GM12878 (cell line): Measurements from ENCODE around the gene FAM81B. TPM values are rescaled to one million over a fixed set of nuclear protein-coding genes. Genes with fewer than 3 reads are reported as not detected.

Experiments used
- ATAC-seq: fragments of 200-7000 bp; cut with Tn5 transposase; 3 replicates; pipeline ENCODE4 v1.9.1; 2020; ENCODE audit warnings: mild to moderate bottlenecking, moderate library complexity
- BruUV-seq: library from RNA; stranded (reverse); fragments of 400-500 nt; replicated peaks from 2 replicates; lab custom pipeline; 2021; lab: Mats Ljungman, UMichigan
- CTCF ChIA-PET: fragments of 300-600 bp; sonication (Branson Sonifier 250); formaldehyde crosslinking; extraction: SDS; loops from one replicate; lab custom pipeline; 2021; ENCODE audit warnings: inconsistent platforms; lab: Yijun Ruan, JAX
- POLR2A ChIA-PET: fragments of 350-600 bp; formaldehyde crosslinking; extraction: SDS; loops from one replicate; lab custom pipeline; 2021; ENCODE audit warnings: inconsistent platforms; lab: Charles Lee
- RAD21 ChIA-PET: fragments of 300-600 bp; sonication (Branson Sonifier 250); formaldehyde crosslinking; loops from one replicate; lab custom pipeline; 2023; ENCODE audit warnings: antibody characterized with exemption; ENCODE audit not compliant: unreplicated experiment; lab: Charles Lee
- SMC1A ChIA-PET: fragments of 300-600 bp; sonication (Branson Sonifier 250); formaldehyde crosslinking; loops from one replicate; lab custom pipeline; 2023; ENCODE audit not compliant: unreplicated experiment, uncharacterized antibody; lab: Charles Lee
- DNase-seq: peaks from one replicate; pipeline ENCODE4 v3.0.0-alpha.2; 2011; ENCODE audit warnings: low read depth, low spot score
- FAIRE-seq: peaks from 3 replicates; lab custom pipeline; 2011; peaks lifted over from hg19 to GRCh38; lab: Jason Lieb, UNC
- H2AFZ ChIP-seq: 2 replicates; pipeline ENCODE4 v1.6.0; 2011; ENCODE audit warnings: low read depth, low read length, control low read depth; ENCODE audit not compliant: control insufficient read depth
- H3K27ac ChIP-seq: 2 replicates; pipeline ENCODE4 v1.5.1; 2011; ENCODE audit warnings: control low read depth; ENCODE audit not compliant: control insufficient read depth, insufficient read depth
- H3K27me3 ChIP-seq, 2 experiments: replicated peaks in 1 of 2; 2 replicates each; pipeline versions ENCODE4 v1.6.0 to v1.6.1; 2011; ENCODE audit warnings: low read length in 1 of 2; ENCODE audit not compliant: control insufficient read depth in 2 of 2, insufficient read depth in 2 of 2
- H3K36me3 ChIP-seq, 2 experiments: 2 replicates each; pipeline ENCODE4 v1.5.1; 2011; ENCODE audit warnings: low read length in 1 of 2; ENCODE audit not compliant: control insufficient read depth in 2 of 2, insufficient read depth in 2 of 2
- H3K4me1 ChIP-seq: 2 replicates; pipeline ENCODE4 v1.6.1; 2011; ENCODE audit warnings: mild to moderate bottlenecking, low read length, moderate library complexity, mixed read lengths; ENCODE audit not compliant: control insufficient read depth, insufficient read depth
- H3K4me2 ChIP-seq: 2 replicates; pipeline ENCODE4 v1.6.0; 2011; ENCODE audit warnings: control low read depth; ENCODE audit not compliant: control insufficient read depth, insufficient read depth
- H3K4me3 ChIP-seq: fragments of 200-600 bp; sonication (generic); 2 replicates; pipeline ENCODE4 v1.5.1; 2016
- H3K79me2 ChIP-seq: 2 replicates; pipeline ENCODE4 v1.6.0; 2011; ENCODE audit warnings: low read length; ENCODE audit not compliant: control insufficient read depth, insufficient read depth
- H3K9ac ChIP-seq: 2 replicates; pipeline ENCODE4 v1.8.0; 2011; ENCODE audit warnings: low read length, control low read depth, mixed read lengths; ENCODE audit not compliant: control insufficient read depth, insufficient read depth
- H3K9me3 ChIP-seq: replicated peaks from 3 replicates; pipeline ENCODE4 v1.5.1; 2011; ENCODE audit warnings: mild to moderate bottlenecking, low read length; ENCODE audit not compliant: control insufficient read depth, insufficient read depth
- H4K20me1 ChIP-seq: 2 replicates; pipeline ENCODE4 v1.6.0; 2011; ENCODE audit not compliant: control insufficient read depth, insufficient read depth
- CBFB ChIP-seq: IDR thresholded peaks from 2 replicates; pipeline ENCODE4 v1.6.1; 2016; ENCODE audit warnings: antibody characterized with exemption, low read depth
- CHD1 ChIP-seq: IDR thresholded peaks from 2 replicates; pipeline ENCODE4 v1.6.1; 2012; ENCODE audit warnings: low read depth, low read length, improper control_type of control experiment
- GABPA ChIP-seq: IDR thresholded peaks from 2 replicates; pipeline ENCODE4 v1.6.1; 2014; ENCODE audit warnings: antibody characterized with exemption, low read depth, mild to moderate bottlenecking, inconsistent platforms
- MEF2B ChIP-seq: fragments of 450-650 bp; IDR thresholded peaks from 2 replicates; pipeline ENCODE4 v1.6.1; 2018; ENCODE audit warnings: mild to moderate bottlenecking, moderate library complexity; ENCODE audit not compliant: partially characterized antibody, poor library complexity, severe bottlenecking
- MTA2 ChIP-seq: fragments of 450-650 bp; IDR thresholded peaks from 2 replicates; pipeline ENCODE4 v1.6.1; 2016; ENCODE audit warnings: low read depth, mild to moderate bottlenecking, moderate library complexity
- NFIC ChIP-seq: IDR thresholded peaks from 2 replicates; pipeline ENCODE4 v1.6.1; 2012; ENCODE audit warnings: low read depth, mild to moderate bottlenecking, inconsistent platforms, low read length, moderate library complexity
- NFYA ChIP-seq: IDR thresholded peaks from 2 replicates; pipeline ENCODE4 v1.6.1; 2011; ENCODE audit warnings: low read depth, mild to moderate bottlenecking, low read length, improper control_type of control experiment, borderline replicate concordance
- NFYB ChIP-seq: IDR thresholded peaks from 2 replicates; pipeline ENCODE4 v1.6.1; 2011; ENCODE audit warnings: low read depth, mild to moderate bottlenecking, low read length, improper control_type of control experiment, moderate library complexity; ENCODE audit not compliant: insufficient read depth
- NR2F1 ChIP-seq: fragments of 450-650 bp; conservative IDR thresholded peaks from 2 replicates; pipeline ENCODE4 v1.6.1; 2017; ENCODE audit warnings: mild to moderate bottlenecking
- PAX5 ChIP-seq: IDR thresholded peaks from 2 replicates; pipeline ENCODE4 v1.6.1; 2011; ENCODE audit warnings: low read depth, low read length, borderline replicate concordance
- PML ChIP-seq: IDR thresholded peaks from 2 replicates; pipeline ENCODE4 v1.6.1; 2012; ENCODE audit warnings: low read length, inconsistent platforms
- SP1 ChIP-seq: IDR thresholded peaks from one replicate; pipeline ENCODE4 v1.6.1; 2011; ENCODE audit warnings: low read depth, low read length
- TAF1 ChIP-seq: IDR thresholded peaks from 2 replicates; pipeline ENCODE4 v1.6.1; 2011; ENCODE audit warnings: mild to moderate bottlenecking, low read depth, low read length, borderline replicate concordance
- TARDBP ChIP-seq: IDR thresholded peaks from 2 replicates; pipeline ENCODE4 v1.6.1; 2016; ENCODE audit warnings: borderline replicate concordance
- WRNIP1 ChIP-seq: IDR thresholded peaks from 2 replicates; pipeline ENCODE4 v1.6.1; 2011; ENCODE audit warnings: low read depth, low read length, improper control_type of control experiment, borderline replicate concordance
- ZSCAN29 ChIP-seq: fragments of 450-650 bp; IDR thresholded peaks from 2 replicates; pipeline ENCODE4 v1.6.1; 2017; ENCODE audit warnings: mild to moderate bottlenecking, moderate library complexity
- WGBS: methylation state at CpG from one replicate; pipeline ENCODE4 v1.1.6; 2016; ENCODE audit warnings: low lambda C conversion rate; ENCODE audit not compliant: insufficient replicate concordance, insufficient coverage; ENCODE audit errors: missing lambda C conversion rate; 5-methylcytosine and 5-hydroxymethylcytosine counted together
- in situ Hi-C: fragments of 300-500 bp; cut with MboI; formaldehyde crosslinking; loops from 9 replicates; pipeline ENCODE4 v1.14.3; 2018; ENCODE audit warnings: mixed read lengths
- intact Hi-C: fragments of 100-400 bp; cut with micrococcal nuclease; formaldehyde crosslinking; loops from one replicate; pipeline ENCODE4 v1.14.2; 2022; ENCODE audit not compliant: unreplicated experiment
- polyA plus RNA-seq, 11 experiments: library from polyadenylated mRNA; depleted of rRNA in 4 of 11; unstranded in 6 of 11; stranded (reverse) in 5 of 11; fragments of >200 nt; fragmentation: Nextera tagmentation in 4 of 11; fragmentation: Illumina TruSeq in 1 of 11; extraction: Ambion mirVana in 4 of 11; extraction: Trizol in 1 of 11; gene quantifications; 1 replicate in 1 of 11; 2 replicates in 10 of 11; pipeline versions ENCODE4 v1.2.1 to v1.2.3, GENCODE V29; 2011 to 2016; ENCODE audit warnings: inconsistent platforms in 2 of 11, missing spikeins in 2 of 11, low read depth in 1 of 11
- total RNA-seq, 4 experiments: library from RNA; depleted of rRNA in 3 of 4; stranded (reverse); fragments of >200 nt in 3 of 4; fragmentation: Illumina TruSeq in 1 of 4; extraction: Trizol in 1 of 4; gene quantifications; 2 replicates each; pipeline versions ENCODE4 v1.2.1 to v1.2.3, GENCODE V29; 2013 to 2021
- TF ChIP-seq, protein P1 (sequence below): IDR thresholded peaks from 2 replicates; pipeline ENCODE4 v1.6.1; 2012; ENCODE audit warnings: low read depth, low read length, improper control_type of control experiment

The FAM81B gene
- total and polyA plus RNA-seq, 10 of the 15 experiments (the other 5 are each of a cell fraction or from before 2014, with no cell fraction given), result not detected

DNA sequence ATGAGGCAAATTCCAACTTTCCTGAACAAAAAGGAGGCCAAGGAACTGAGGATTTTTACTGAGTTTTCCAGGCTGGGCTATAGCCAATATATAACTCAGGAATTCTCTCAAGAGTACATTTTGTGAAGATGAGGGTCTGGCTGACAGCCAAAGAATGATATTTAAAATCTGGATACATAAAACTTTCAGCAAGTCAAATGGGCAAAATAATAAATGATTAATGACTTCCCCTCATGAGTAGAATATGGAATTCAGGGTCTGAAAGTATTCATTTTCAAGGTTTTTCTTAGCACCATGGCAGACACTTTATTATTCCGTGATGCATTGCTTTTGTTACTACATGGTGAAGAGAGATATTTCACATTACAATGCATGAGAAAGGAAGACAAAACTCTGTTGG is 7.8 kb downstream of the FAM81B start:
- Histone ChIP-seq H2AFZ (no peak overlapping the region), H3K4me3 (no peak overlapping the region), H3K4me1 (no peaks in the 10 kb centered on the region), H3K9me3 (no peaks in the 10 kb centered on the region), H3K27me3 (peaks cover 0 to 4% of the 10 kb centered on the region in 2 experiments; a peak in 2 of 4 replicates), H4K20me1 (no peaks in the 10 kb centered on the region), H3K36me3 (no peaks in the 10 kb centered on the region), H3K79me2 (no peaks in the 10 kb centered on the region), H3K9ac (no peak overlapping the region), H3K4me2 (no peak overlapping the region), H3K27ac (no peak overlapping the region)
- ChIA-PET RAD21 (no interaction called here), SMC1A (no interaction called here), POLR2A (no interaction called here), CTCF (no interaction called here)
- DNase-seq (no peak), FAIRE-seq (no peak), ATAC-seq (no peak)
- BruUV-seq, result no TSS peak
- in situ Hi-C loops, result no loop called here
- WGBS, result 63% methylated on average over 1 of the region's 1 CpG
- TF ChIP-seq NR2F1, result no peak
- TF ChIP-seq MTA2, result no peak
- no peak for TF ChIP-seq CBFB
- TF ChIP-seq TAF1, result no peak
- no peak for TF ChIP-seq WRNIP1
- TF ChIP-seq MEF2B, result no peak
- no peak for TF ChIP-seq PAX5
- TF ChIP-seq CHD1, result no peak
- TF ChIP-seq NFYB, result no peak
- TF ChIP-seq, protein P1, sequence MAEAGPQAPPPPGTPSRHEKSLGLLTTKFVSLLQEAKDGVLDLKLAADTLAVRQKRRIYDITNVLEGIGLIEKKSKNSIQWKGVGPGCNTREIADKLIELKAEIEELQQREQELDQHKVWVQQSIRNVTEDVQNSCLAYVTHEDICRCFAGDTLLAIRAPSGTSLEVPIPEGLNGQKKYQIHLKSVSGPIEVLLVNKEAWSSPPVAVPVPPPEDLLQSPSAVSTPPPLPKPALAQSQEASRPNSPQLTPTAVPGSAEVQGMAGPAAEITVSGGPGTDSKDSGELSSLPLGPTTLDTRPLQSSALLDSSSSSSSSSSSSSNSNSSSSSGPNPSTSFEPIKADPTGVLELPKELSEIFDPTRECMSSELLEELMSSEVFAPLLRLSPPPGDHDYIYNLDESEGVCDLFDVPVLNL, result no peak
- no peak for TF ChIP-seq NFYA
- no peak for TF ChIP-seq TARDBP
- no peak for TF ChIP-seq NFIC
- TF ChIP-seq GABPA, result no peak
- no peak for TF ChIP-seq PML
- no peak for TF ChIP-seq ZSCAN29
- no peak for TF ChIP-seq SP1
- intact Hi-C loops, result no loop called here
